Measurements from ENCODE around the gene DIAPH3. TPM values are rescaled to one million over a fixed set of nuclear protein-coding genes. Genes with fewer than 3 reads are reported as not detected.

Gene DIAPH3
- total RNA-seq, 4 donors from 2014 or later, result 1.4 to 13.2 (median 2.6) TPM

DNA sequence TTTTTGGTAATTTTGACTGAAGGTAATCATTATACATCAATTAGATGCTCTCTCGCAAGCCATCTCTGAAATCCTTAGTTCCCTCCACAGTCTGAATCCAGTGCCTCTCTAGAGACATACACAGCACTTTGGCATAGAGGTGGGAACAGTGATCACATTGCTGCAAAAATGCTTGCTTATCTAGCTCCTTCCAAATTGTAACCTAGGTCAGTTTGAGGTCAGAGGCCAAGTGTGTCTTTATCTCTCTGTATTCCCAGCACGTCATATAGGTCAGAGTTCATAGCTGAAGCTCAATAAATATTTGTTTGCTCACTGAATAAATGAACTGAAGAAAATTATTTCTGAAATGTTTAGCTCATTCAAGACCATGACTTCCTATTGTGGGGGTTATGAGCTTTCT is 462.5 kb downstream of the DIAPH3 start:
- no peak overlapping the region for H3K27ac ChIP-seq
- no peaks in the 10 kb centered on the region for H3K27me3 ChIP-seq
- H3K4me3 ChIP-seq, result no peak overlapping the region
- H3K36me3 ChIP-seq, result no peaks in the 10 kb centered on the region
- DNase-seq, result no peak
- no peak for TF ChIP-seq POLR2A (IDR thresholded peaks at IDR 0.05)
- TF ChIP-seq, protein P1, sequence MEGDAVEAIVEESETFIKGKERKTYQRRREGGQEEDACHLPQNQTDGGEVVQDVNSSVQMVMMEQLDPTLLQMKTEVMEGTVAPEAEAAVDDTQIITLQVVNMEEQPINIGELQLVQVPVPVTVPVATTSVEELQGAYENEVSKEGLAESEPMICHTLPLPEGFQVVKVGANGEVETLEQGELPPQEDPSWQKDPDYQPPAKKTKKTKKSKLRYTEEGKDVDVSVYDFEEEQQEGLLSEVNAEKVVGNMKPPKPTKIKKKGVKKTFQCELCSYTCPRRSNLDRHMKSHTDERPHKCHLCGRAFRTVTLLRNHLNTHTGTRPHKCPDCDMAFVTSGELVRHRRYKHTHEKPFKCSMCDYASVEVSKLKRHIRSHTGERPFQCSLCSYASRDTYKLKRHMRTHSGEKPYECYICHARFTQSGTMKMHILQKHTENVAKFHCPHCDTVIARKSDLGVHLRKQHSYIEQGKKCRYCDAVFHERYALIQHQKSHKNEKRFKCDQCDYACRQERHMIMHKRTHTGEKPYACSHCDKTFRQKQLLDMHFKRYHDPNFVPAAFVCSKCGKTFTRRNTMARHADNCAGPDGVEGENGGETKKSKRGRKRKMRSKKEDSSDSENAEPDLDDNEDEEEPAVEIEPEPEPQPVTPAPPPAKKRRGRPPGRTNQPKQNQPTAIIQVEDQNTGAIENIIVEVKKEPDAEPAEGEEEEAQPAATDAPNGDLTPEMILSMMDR (IDR thresholded peaks at IDR 0.05), result no peak
- H3K4me1 ChIP-seq, result no peaks in the 10 kb centered on the region
- H3K9me3 ChIP-seq, result no peaks in the 10 kb centered on the region

DNA sequence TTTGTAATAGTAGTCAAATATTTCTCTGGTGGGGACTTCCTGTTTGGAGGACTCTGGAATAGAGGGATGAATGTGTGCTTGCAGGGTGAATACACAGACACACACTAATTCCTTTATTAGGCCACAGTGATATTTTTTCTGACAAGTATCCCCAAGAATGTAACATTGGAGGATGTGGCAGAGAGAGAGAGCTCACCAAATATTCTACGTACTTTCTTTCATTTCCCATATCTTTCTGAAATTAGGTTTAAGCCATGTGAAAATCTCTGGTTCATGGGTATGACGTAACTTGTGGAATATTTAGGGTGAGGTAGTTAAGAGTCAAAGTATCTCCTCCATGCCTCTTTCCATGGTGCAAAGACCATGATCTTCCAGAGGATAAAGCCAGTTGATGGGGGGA is 463.4 kb downstream of the DIAPH3 start:
- Histone ChIP-seq H3K9me3 (no peaks in the 10 kb centered on the region), H3K36me3 (no peaks in the 10 kb centered on the region), H3K4me1 (no peaks in the 10 kb centered on the region), H3K27ac (no peak overlapping the region), H3K4me3 (no peak overlapping the region), H3K27me3 (no peaks in the 10 kb centered on the region)
- TF ChIP-seq POLR2A (IDR thresholded peaks at IDR 0.05), result no peak
- TF ChIP-seq, protein P1 (IDR thresholded peaks at IDR 0.05), result no peak
- DNase-seq, result no peak

DNA sequence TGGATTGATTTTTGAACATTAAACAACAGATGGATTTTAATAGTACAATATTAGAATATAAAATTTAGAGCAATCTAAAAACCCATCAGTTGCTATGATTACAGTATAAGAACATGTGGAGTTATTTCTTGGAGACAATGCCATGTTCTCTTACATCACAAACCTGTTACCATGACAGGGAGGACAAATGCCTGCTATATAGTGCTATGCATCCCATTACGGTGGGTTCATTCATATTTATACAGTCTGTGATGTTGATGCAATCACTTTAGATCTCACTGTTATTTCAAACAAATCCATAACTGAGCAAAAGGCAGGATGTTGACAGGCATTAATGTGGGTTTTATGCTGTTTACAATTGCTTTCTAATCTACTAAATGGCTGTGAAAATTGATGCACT is 467.5 kb downstream of the DIAPH3 start:
- Histone ChIP-seq H3K36me3 (no peaks in the 10 kb centered on the region), H3K27ac (no peak overlapping the region), H3K4me3 (no peak overlapping the region), H3K9me3 (no peaks in the 10 kb centered on the region), H3K4me1 (no peaks in the 10 kb centered on the region), H3K27me3 (no peaks in the 10 kb centered on the region)
- DNase-seq, result no peak
- TF ChIP-seq, protein P1 (IDR thresholded peaks at IDR 0.05), result no peak
- no peak for TF ChIP-seq POLR2A (IDR thresholded peaks at IDR 0.05)

DNA sequence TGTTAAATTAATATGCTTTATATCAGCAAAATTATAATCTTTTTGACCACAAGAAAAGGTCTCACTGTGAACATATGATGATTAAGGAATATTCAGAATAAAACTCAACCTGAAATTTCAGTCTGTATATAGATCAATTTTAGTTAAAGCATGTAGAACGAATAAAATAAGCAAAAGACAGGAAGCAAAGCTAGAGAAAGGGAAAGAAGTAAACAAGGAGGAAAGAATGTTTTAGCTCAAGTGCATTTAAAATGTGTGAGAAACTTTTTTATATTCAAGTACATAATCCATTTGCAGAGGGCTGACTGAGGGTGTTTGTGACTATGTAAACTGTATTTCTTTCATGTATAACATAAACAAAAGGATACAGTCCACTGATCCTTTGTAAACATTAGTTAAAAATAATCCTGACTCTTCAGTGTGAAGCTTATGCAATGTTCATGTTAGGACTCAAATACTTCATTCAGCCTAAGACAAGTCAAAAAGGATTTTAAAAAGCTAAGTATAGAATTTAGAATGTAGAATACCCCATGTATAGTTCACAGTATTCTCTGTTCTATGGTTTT is 472.1 kb downstream of the DIAPH3 start:
- no peaks in the 10 kb centered on the region for H3K27me3 ChIP-seq
- TF ChIP-seq, protein P1 (IDR thresholded peaks at IDR 0.05), result no peak
- no peak for TF ChIP-seq POLR2A (IDR thresholded peaks at IDR 0.05)
- H3K36me3 ChIP-seq, result no peaks in the 10 kb centered on the region
- no peaks in the 10 kb centered on the region for H3K9me3 ChIP-seq
- H3K4me1 ChIP-seq, result no peaks in the 10 kb centered on the region
- H3K27ac ChIP-seq, result no peak overlapping the region
- H3K4me3 ChIP-seq, result no peak overlapping the region
- no peak for DNase-seq

DNA sequence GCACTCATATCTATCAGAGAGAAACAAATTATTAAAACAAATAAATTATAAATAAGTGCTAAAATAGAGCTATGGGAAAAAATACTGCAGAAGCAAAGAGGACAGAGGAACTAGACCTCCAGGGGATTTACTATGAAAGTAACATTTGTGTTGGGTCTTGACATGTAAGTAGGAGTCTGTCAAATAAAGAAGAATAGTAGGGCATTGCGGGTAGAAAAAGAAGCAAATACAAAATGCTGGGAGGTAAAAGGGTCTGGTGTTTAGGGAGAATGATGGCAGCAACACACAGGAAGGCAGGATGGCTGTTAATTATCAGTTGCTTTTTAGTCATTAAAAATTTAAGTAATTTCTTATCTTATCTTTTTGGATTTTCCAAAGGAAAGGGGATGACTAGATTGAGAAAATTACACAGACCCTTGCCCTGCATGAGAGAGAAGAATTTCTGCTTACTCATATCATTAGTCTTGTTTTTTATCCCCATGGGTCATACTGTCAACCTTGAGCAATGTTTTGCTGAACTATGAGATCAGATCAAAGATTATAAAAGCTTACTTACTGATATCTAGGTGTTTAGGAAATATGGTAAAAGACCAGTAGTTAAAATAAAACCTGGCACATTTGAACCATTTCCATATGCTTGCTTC is 472.7 kb downstream of the DIAPH3 start:
- Histone ChIP-seq H3K4me1 (no peaks in the 10 kb centered on the region), H3K27me3 (no peaks in the 10 kb centered on the region), H3K36me3 (no peaks in the 10 kb centered on the region), H3K27ac (no peak overlapping the region), H3K4me3 (no peak overlapping the region), H3K9me3 (no peaks in the 10 kb centered on the region)
- DNase-seq, result no peak
- TF ChIP-seq POLR2A (IDR thresholded peaks at IDR 0.05), result no peak
- TF ChIP-seq, protein P1 (IDR thresholded peaks at IDR 0.05), result no peak
